Endothelial cell (in vitro differentiated cells): ENCODE results near the gene CPPED1. TPM values are rescaled to one million over a fixed set of nuclear protein-coding genes. Genes with fewer than 3 reads are reported as not detected.

Source experiments
- DNase-seq: peaks from one replicate; pipeline ENCODE4 v3.0.0; 2021; ENCODE audit warnings: low spot score
- H3K27ac Mint-ChIP-seq: one replicate; pipeline ENCODE4 v1.8.0; 2021; ENCODE audit warnings: mixed read lengths, inconsistent platforms; ENCODE audit not compliant: unreplicated experiment
- H3K27me3 Mint-ChIP-seq: one replicate; pipeline ENCODE4 v1.8.0; 2021; ENCODE audit warnings: mild to moderate bottlenecking, moderate library complexity, mixed read lengths, inconsistent platforms; ENCODE audit not compliant: unreplicated experiment
- H3K36me3 Mint-ChIP-seq: one replicate; pipeline ENCODE4 v1.8.0; 2021; ENCODE audit warnings: mild to moderate bottlenecking, low read depth, mixed read lengths, inconsistent platforms; ENCODE audit not compliant: unreplicated experiment
- H3K4me1 Mint-ChIP-seq: one replicate; pipeline ENCODE4 v1.8.0; 2021; ENCODE audit warnings: mild to moderate bottlenecking, mixed read lengths, inconsistent platforms; ENCODE audit not compliant: unreplicated experiment
- H3K4me3 Mint-ChIP-seq: one replicate; pipeline ENCODE4 v1.8.0; 2021; ENCODE audit warnings: mild to moderate bottlenecking, mixed read lengths, inconsistent platforms; ENCODE audit not compliant: unreplicated experiment
- H3K9me3 Mint-ChIP-seq: one replicate; pipeline ENCODE4 v1.8.0; 2021; ENCODE audit warnings: mixed read lengths, inconsistent platforms; ENCODE audit not compliant: unreplicated experiment
- total RNA-seq: library from RNA; stranded (reverse); fragmentation: NEBNext Ultra II Directional; extraction: Animal tissue kit (Norgen Biotek cat#: 25700); gene quantifications from one replicate; pipeline ENCODE4 v1.2.1, GENCODE V29; 2021; ENCODE audit not compliant: unreplicated experiment
- TF ChIP-seq, protein P1 (sequence below): fragments of 200-600 bp; sonication (generic); IDR thresholded peaks from one replicate; pipeline ENCODE4 v1.5.0; 2021; ENCODE audit warnings: antibody characterized with exemption; ENCODE audit not compliant: unreplicated experiment

CPPED1 gene
- total RNA-seq, 1 donor from 2014 or later, result 11.6 TPM

DNA sequence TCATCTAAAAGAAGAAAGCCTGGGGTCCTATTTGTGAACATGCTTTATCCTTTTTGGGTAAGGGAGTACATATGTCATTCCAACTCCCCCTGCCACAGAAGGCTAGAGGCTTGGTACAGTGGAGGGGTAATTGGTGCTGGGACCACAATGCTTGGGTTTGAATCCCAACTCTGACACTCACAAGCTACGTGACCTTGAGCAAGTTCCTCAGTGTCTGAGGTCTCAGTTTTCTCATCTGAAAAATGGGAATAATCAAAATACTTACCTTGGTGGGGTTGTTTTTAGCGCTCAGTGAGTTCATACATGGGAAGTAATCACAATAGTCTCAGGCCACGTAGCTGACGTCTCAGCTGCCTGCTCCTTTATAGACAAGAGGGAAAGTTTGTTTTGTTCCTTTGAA is 150.8 kb downstream of the CPPED1 start:
- Mint-ChIP-seq H3K4me1 (no peaks in the 10 kb centered on the region), H3K27me3 (peaks cover 1% of the 10 kb centered on the region), H3K36me3 (no peaks in the 10 kb centered on the region), H3K27ac (no peak overlapping the region), H3K9me3 (no peaks in the 10 kb centered on the region), H3K4me3 (no peak overlapping the region)
- DNase-seq, result no peak
- TF ChIP-seq, protein P1, sequence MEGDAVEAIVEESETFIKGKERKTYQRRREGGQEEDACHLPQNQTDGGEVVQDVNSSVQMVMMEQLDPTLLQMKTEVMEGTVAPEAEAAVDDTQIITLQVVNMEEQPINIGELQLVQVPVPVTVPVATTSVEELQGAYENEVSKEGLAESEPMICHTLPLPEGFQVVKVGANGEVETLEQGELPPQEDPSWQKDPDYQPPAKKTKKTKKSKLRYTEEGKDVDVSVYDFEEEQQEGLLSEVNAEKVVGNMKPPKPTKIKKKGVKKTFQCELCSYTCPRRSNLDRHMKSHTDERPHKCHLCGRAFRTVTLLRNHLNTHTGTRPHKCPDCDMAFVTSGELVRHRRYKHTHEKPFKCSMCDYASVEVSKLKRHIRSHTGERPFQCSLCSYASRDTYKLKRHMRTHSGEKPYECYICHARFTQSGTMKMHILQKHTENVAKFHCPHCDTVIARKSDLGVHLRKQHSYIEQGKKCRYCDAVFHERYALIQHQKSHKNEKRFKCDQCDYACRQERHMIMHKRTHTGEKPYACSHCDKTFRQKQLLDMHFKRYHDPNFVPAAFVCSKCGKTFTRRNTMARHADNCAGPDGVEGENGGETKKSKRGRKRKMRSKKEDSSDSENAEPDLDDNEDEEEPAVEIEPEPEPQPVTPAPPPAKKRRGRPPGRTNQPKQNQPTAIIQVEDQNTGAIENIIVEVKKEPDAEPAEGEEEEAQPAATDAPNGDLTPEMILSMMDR, result no peak

DNA sequence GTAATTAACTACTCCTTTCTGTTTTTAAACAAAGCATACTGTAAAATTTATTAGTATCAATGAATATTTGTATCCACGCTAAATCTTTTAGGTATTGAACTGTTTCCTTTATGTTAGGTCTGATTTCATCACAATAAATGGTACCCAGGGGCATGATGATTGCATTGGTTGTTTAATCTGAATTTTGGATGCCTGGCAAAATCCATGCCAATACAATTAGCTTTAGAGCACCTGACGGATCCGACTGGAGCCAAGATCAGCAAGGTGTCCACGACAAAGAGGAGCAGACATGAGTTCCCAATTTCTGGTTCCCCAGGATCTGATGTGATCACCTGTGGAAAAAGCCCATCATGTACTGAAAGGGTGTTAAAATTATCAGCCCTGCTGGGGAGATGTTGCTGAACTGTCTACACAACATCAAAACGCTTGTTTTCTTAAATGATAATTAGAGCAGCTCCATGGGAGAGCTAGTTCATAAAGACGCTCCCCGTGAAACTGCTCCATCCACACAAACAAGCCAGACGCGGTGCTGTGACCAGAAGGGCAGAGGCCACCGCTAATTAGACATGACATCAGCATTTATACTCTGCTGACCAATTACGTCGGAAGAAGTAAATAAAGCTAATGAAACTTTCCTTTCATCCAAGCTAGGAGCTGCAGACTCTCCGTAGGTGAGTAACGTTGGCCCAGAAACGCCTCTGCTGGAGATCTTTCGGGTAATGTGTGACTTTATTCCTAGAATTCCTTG is 151.7 kb downstream of the CPPED1 start:
- DNase-seq, result no peak
- no peak overlapping the region for H3K4me3 Mint-ChIP-seq
- peaks cover 1% of the 10 kb centered on the region for H3K27me3 Mint-ChIP-seq
- no peaks in the 10 kb centered on the region for H3K9me3 Mint-ChIP-seq
- H3K36me3 Mint-ChIP-seq, result no peaks in the 10 kb centered on the region
- TF ChIP-seq, protein P1, result no peak
- no peaks in the 10 kb centered on the region for H3K4me1 Mint-ChIP-seq
- H3K27ac Mint-ChIP-seq, result no peak overlapping the region

DNA sequence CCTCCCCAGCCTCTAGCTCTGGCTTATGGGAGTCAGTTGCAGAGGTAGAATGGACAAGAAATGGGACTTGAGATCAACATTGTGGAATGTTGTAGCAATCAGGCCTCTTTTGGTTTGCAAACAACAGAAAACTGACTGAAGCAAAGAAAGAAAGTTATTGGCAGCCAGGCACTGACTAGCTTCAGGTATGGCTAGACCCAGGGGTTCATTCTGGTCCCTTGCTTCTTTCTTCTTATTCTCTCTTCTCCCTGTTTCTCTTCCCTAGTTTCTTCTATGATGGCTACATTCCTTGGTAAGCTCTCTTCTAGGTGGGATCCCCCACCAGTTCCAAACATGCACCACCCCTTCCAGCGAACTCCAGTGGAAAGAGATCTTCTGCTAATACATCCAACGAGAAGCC is 154.3 kb downstream of the CPPED1 start:
- Mint-ChIP-seq H3K4me1 (no peaks in the 10 kb centered on the region), H3K9me3 (no peaks in the 10 kb centered on the region), H3K27me3 (peaks cover 1% of the 10 kb centered on the region), H3K36me3 (no peaks in the 10 kb centered on the region), H3K4me3 (no peak overlapping the region), H3K27ac (no peak overlapping the region)
- TF ChIP-seq, protein P1, result no peak
- no peak for DNase-seq

DNA sequence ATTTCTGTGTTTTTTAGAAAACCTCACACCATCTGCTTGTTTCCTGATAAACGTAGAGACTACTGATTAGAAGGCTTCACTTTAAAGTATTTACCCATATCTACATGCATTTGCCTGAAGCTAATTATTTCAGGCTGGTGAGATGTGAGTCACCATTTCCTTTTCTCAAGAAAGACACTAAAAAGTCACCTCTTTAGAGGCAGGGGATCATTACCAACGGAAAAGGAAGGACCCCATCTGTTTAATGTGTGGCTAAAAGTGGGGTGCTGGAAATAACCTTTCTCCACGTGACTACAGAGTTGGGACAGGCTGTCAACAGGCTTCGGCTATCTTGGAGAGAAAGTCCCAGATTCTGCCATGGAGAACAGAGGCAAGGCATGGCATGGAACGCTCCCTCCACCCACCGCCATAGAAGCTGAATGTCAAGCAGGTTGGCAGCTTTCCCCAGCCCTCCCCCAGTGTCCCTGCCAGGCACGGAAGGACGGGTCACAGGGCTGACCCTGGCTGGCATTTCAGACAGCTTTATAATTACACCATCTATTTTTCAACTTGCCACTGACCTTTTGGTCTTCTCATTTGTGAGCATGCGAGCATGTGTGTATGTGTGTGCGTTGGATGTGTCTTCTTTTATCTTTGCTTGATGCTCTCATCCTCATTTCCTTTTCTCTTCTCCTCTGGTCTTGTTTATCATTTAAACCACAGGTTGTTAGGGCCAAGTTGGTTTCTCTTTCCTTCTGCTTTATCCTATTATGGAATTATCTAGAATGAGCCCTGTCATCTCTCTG is 157.0 kb downstream of the CPPED1 start:
- Mint-ChIP-seq H3K4me3 (no peak overlapping the region), H3K27ac (no peak overlapping the region), H3K27me3 (peaks cover 1% of the 10 kb centered on the region), H3K4me1 (no peaks in the 10 kb centered on the region), H3K9me3 (no peaks in the 10 kb centered on the region), H3K36me3 (no peaks in the 10 kb centered on the region)
- no peak for DNase-seq
- TF ChIP-seq, protein P1, result no peak

DNA sequence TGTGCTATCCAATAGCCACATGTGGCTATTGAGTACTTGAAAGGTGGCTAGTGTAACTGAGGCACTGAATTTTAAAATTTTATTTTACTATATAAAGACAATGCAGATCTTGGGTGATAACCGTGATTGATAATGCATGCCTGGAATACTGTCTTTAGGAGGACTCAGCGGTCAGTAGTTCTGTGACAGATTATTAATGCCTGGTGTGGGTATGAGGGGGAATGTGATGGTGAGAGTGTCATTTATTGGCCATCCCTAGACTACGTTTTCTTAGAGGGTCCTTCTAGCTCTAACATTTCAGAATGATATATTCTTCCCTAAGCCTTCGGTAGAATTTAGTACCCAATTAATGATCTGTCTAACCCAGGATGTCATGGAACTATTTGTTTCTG is 157.6 kb downstream of the CPPED1 start:
- no peak overlapping the region for H3K4me3 Mint-ChIP-seq
- H3K4me1 Mint-ChIP-seq, result no peaks in the 10 kb centered on the region
- TF ChIP-seq, protein P1, result no peak
- no peaks in the 10 kb centered on the region for H3K36me3 Mint-ChIP-seq
- no peaks in the 10 kb centered on the region for H3K9me3 Mint-ChIP-seq
- no peak for DNase-seq
- no peak overlapping the region for H3K27ac Mint-ChIP-seq
- H3K27me3 Mint-ChIP-seq, result peaks cover 1% of the 10 kb centered on the region
